Fibroblast of lung (primary cell): ENCODE measurements around the gene MYCL.

ENCODE experiments used
- CTCF ChIP-seq, 2 donors: IDR thresholded peaks in 1 of 2; conservative IDR thresholded peaks in 1 of 2; 1 replicate in 1 of 2; 2 replicates in 1 of 2; pipeline ENCODE4 v1.5.1; 2011 to 2012; ENCODE audit warnings: low read length in 2 of 2, control low read depth in 1 of 2, inconsistent platforms in 1 of 2, low read depth in 1 of 2, mild to moderate bottlenecking in 1 of 2
- EZH2 ChIP-seq: IDR thresholded peaks from 2 replicates; pipeline ENCODE4 v1.5.1; 2012; ENCODE audit warnings: low read length, control low read depth, mild to moderate bottlenecking; ENCODE audit errors: missing control alignments

GRCh38 chr1:39890273-39890672, 11.4 kb downstream of the MYCL start:
- no peak for TF ChIP-seq EZH2
- TF ChIP-seq CTCF (conservative IDR thresholded peaks at IDR 0.05 in 1 of 2, IDR thresholded peaks at IDR 0.05 in 1 of 2; ENCODE audit: low read depth in 1 of 2, low read length in 2 of 2), result no peak
